ENCODE measurements around the gene ACTR5. TPM values are rescaled to one million over a fixed set of nuclear protein-coding genes. Genes with fewer than 3 reads are reported as not detected.

ACTR5 gene
- total and polyA plus RNA-seq, 2 of the 13 experiments (the other 11 are each of a cell fraction or from before 2014, with no cell fraction given) = 19.5 to 20.5 TPM

- ATAC-seq = no peak
- Histone ChIP-seq H3K4me3 (replicated peaks in 1 of 3; ENCODE audit: insufficient read depth in 1 of 3, low read depth in 2 of 3, low read length in 3 of 3) (no peak overlapping the region), H3K4me1 (ENCODE audit: insufficient read depth, low read length) (peaks cover 23% of the 10 kb centered on the region), H3K27ac (ENCODE audit: extremely low read length, insufficient read depth, low read length) (no peak overlapping the region), H3K9me3 (ENCODE audit: low read length) (no peaks in the 10 kb centered on the region), H4K20me1 (ENCODE audit: insufficient read depth, low read length) (no peaks in the 10 kb centered on the region), H3K36me3 (replicated peaks in 1 of 2; ENCODE audit: control insufficient read depth in 1 of 2, insufficient read depth in 2 of 2, low read length in 2 of 2) (0 out of 5 replicates have a peak, but pooled peaks cover 0 to 3% of the 10 kb centered on the region in 2 experiments), H3K4me2 (ENCODE audit: low read depth, low read length) (no peak overlapping the region), H3K79me2 (ENCODE audit: insufficient read depth, low read length) (peaks cover 17% of the 10 kb centered on the region), H2AFZ (ENCODE audit: low read length) (no peak overlapping the region), H3K27me3 (ENCODE audit: control insufficient read depth in 1 of 2, insufficient read depth in 2 of 2, low read length in 2 of 2) (peaks cover 0 to 23% of the 10 kb centered on the region in 2 experiments; a peak in 3 of 5 replicates), H3K9ac (ENCODE audit: insufficient read depth, low read depth, low read length) (no peak overlapping the region)
- CTCF ChIA-PET (ENCODE audit: low intra/inter-chr PET ratio, low total read pairs) = no interaction called here
- BruUV-seq (replicated peaks) = no TSS peak
- 21% methylated on average over 2 of the region's 2 CpGs for WGBS (ENCODE audit: low lambda C conversion rate)
- DNase-seq (ENCODE audit: low spot score) = no peak
- intact Hi-C loops (cut with micrococcal nuclease; ENCODE audit: unreplicated experiment) = loop anchor here (5.0 kb wide), 1 partner anchor 78 kb away; no protein-coding TSS in a partner anchor
- TF ChIP-seq RAD51 (IDR thresholded peaks at IDR 0.05; ENCODE audit: borderline replicate concordance) (peak; percentile 58; the same call in 1 of the 2 replicates), NFYC (CRISPR knock-in tag; IDR thresholded peaks at IDR 0.05) (peak; percentile 44; the same call in 1 of the 2 replicates), REPIN1 (CRISPR knock-in tag; IDR thresholded peaks at IDR 0.05; ENCODE audit: borderline replicate concordance, low read depth) (no peak)
- in situ Hi-C loops (cut with HindIII; ENCODE audit: extremely low pct_ligation_motif_present, low pct_unique_long_range_greater_than_20kb) = loop anchor here (25.0 kb wide), 1 partner anchor 308 kb away; the partner anchor contains the start of gene SNHG17
- POLR2A ChIA-PET = no interaction called here
- no peak for FAIRE-seq
These were observed 2.5 kb upstream of the ACTR5 start for GRCh38 chr20:38745757-38746156.

DNA sequence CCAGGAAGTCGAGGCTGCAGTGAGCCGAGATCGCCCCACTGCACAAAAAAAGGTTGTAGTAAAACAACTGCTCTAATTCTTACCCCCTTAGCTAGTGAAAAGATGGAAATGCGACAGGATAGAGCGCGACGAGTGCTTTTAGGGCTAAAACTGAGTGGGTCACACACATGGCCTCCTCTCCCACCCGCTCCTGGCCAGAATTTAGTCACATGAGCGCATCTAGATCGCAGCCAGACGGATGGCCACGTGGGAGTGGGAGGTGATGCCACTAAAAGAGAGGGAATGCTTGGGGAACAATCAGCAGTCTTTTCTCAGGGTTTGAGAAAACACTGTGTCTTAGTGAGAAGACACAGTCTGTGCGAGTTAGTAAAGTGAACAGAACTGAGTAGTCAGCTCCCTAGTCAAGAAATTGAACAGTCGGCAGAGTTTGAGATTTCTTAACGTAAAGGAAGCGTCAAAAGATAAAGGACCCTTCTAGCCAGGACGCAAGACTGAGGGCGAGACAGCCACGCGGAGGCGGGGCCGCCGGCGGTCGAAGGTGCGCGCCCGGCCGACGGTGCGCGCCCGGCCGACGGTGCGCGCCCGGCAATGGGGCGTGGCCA lies 664 bp upstream of the ACTR5 start:
- Histone ChIP-seq H3K9me3 (ENCODE audit: low read length) (no peaks in the 10 kb centered on the region), H2AFZ (ENCODE audit: low read length) (peak overlapping the region; percentile 80), H3K27ac (ENCODE audit: extremely low read length, insufficient read depth, low read length) (no peak overlapping the region), H3K9ac (ENCODE audit: insufficient read depth, low read depth, low read length) (peak overlapping the region; percentile 37; the same call in 1 of the 2 replicates), H3K4me2 (ENCODE audit: low read depth, low read length) (peak overlapping the region; percentile 83), H4K20me1 (ENCODE audit: insufficient read depth, low read length) (0 out of 2 replicates have a peak, but pooled peaks cover 4% of the 10 kb centered on the region), H3K79me2 (ENCODE audit: insufficient read depth, low read length) (peaks cover 17% of the 10 kb centered on the region), H3K36me3 (replicated peaks in 1 of 2; ENCODE audit: control insufficient read depth in 1 of 2, insufficient read depth in 2 of 2, low read length in 2 of 2) (peaks cover 7 to 9% of the 10 kb centered on the region in 2 experiments), H3K27me3 (ENCODE audit: control insufficient read depth in 1 of 2, insufficient read depth in 2 of 2, low read length in 2 of 2) (peaks cover 0 to 12% of the 10 kb centered on the region in 2 experiments; a peak in 3 of 5 replicates), H3K4me1 (ENCODE audit: insufficient read depth, low read length) (peaks cover 23% of the 10 kb centered on the region), H3K4me3 (replicated peaks in 1 of 3; ENCODE audit: insufficient read depth in 1 of 3, low read depth in 2 of 3, low read length in 3 of 3) (peak overlapping the region; percentile 7 to 96 (median 65); a peak in 5 of 6 replicates)
- ChIA-PET POLR2A (interaction anchor here (0.7 to 1.8 kb wide), 6 partner anchors 8 to 312 kb away, joined by 3 to 7 read pairs (median 4); partner anchors contain the start of gene SNHG17), CTCF (ENCODE audit: low intra/inter-chr PET ratio, low total read pairs) (interaction anchor here (1.5 kb wide), 1 partner anchor 16 kb away, joined by 3 read pairs; no protein-coding TSS in a partner anchor)
- no peak for DNase-seq (ENCODE audit: low spot score)
- BruUV-seq (replicated peaks) = no TSS peak
- intact Hi-C loops (cut with micrococcal nuclease; ENCODE audit: unreplicated experiment) (loop anchor here (1.0 to 5.0 kb wide), 4 partner anchors 16 to 179 kb away; partner anchors contain the start of gene FAM83D), in situ Hi-C loops (cut with HindIII; ENCODE audit: extremely low pct_ligation_motif_present, low pct_unique_long_range_greater_than_20kb) (loop anchor here (25.0 kb wide), 1 partner anchor 310 kb away; the partner anchor contains the start of gene SNHG17)
- ATAC-seq = no peak
- 36% methylated on average over 20 of the region's 39 CpGs for WGBS (ENCODE audit: low lambda C conversion rate)
- no peak for FAIRE-seq
- TF ChIP-seq ZNF10 (CRISPR knock-in tag; IDR thresholded peaks at IDR 0.05; ENCODE audit: borderline replicate concordance, low read depth) (no peak), NKX3-1 (CRISPR knock-in tag; IDR thresholded peaks at IDR 0.05) (no peak), ZNF20 (CRISPR knock-in tag; IDR thresholded peaks at IDR 0.05) (0 out of 2 replicates have a peak, but pooled peaks have one; percentile 23), ZNF441 (CRISPR knock-in tag; IDR thresholded peaks at IDR 0.05; ENCODE audit: borderline replicate concordance) (peak; percentile 82), MEF2D (CRISPR knock-in tag; IDR thresholded peaks at IDR 0.05) (no peak), EP300 (IDR thresholded peaks at IDR 0.05; ENCODE audit: low read depth in 2 of 2, low read length in 2 of 2) (0 out of 4 replicates have a peak, but pooled peaks of 1 of the 2 experiments have one; percentile 7), EP300 (CRISPR knock-in tag; IDR thresholded peaks at IDR 0.05; ENCODE audit: borderline replicate concordance) (0 out of 2 replicates have a peak, but pooled peaks have one; percentile 16), NFATC3 (CRISPR knock-in tag; IDR thresholded peaks at IDR 0.05) (0 out of 2 replicates have a peak, but pooled peaks have one; percentile 32), ATF4 (CRISPR knock-in tag; IDR thresholded peaks at IDR 0.05) (0 out of 4 replicates have a peak, but pooled peaks of 1 of the 2 experiments have one; percentile 15)
- TF ChIP-seq, protein P1, sequence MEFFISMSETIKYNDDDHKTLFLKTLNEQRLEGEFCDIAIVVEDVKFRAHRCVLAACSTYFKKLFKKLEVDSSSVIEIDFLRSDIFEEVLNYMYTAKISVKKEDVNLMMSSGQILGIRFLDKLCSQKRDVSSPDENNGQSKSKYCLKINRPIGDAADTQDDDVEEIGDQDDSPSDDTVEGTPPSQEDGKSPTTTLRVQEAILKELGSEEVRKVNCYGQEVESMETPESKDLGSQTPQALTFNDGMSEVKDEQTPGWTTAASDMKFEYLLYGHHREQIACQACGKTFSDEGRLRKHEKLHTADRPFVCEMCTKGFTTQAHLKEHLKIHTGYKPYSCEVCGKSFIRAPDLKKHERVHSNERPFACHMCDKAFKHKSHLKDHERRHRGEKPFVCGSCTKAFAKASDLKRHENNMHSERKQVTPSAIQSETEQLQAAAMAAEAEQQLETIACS (CRISPR knock-in tag; IDR thresholded peaks at IDR 0.05) = 0 out of 2 replicates have a peak, but pooled peaks have one; percentile 70
